Loucy (cell line): ENCODE measurements around the gene ERC1.

Source experiments
- CTCF ChIP-seq: fragments of 200-600 bp; sonication (generic); conservative IDR thresholded peaks from 2 replicates; pipeline ENCODE4 v1.5.1; 2014; ENCODE audit warnings: mild to moderate bottlenecking, antibody characterized with exemption, low read length
- EZH2phosphoT487 ChIP-seq: fragments of 200-600 bp; IDR thresholded peaks from 2 replicates; pipeline ENCODE4 v1.6.1; 2018; ENCODE audit warnings: antibody characterized with exemption, mild to moderate bottlenecking, moderate library complexity, borderline replicate concordance

GRCh38 chr12:969821-970220, 21.2 kb upstream of the ERC1 start:
- TF ChIP-seq CTCF (no peak), EZH2phosphoT487 (no peak)
